K562 (cell line): ENCODE measurements around the gene FAM25C. TPM values are rescaled to one million over a fixed set of nuclear protein-coding genes. Genes with fewer than 3 reads are reported as not detected.
"Not testable (repeated sequence)": the region's sequence is repeated elsewhere in the genome, so short reads cannot be mapped to it uniquely, and the experiment has no call there.

ENCODE experiments used
- ATAC-seq: fragments of 200-7000 bp; cut with Tn5 transposase; 3 replicates; pipeline ENCODE4 v1.9.1; 2020; ENCODE audit warnings: moderate library complexity
- BruUV-seq: library from RNA; stranded (reverse); fragments of 400-500 nt; replicated peaks from 2 replicates; lab custom pipeline; 2021; lab: Mats Ljungman, UMichigan
- CTCF ChIA-PET: fragments of 300-600 bp; formaldehyde crosslinking; extraction: SDS; loops from one replicate; lab custom pipeline; 2021; ENCODE audit warnings: low intra/inter-chr PET ratio; lab: Yijun Ruan, JAX
- POLR2A ChIA-PET: fragments of 300-600, 350-650 bp; sonication (Branson Sonifier 250); formaldehyde crosslinking; extraction: SDS; loops from one replicate; lab custom pipeline; 2021; ENCODE audit warnings: antibody characterized with exemption, inconsistent platforms; lab: Yijun Ruan, JAX
- DNase-seq, 4 experiments: peaks; one replicate each; pipeline versions ENCODE4 v3.0.0 to v3.0.0-alpha.2; 2011 to 2018; ENCODE audit warnings: low spot score in 3 of 4, mixed read lengths in 3 of 4; ENCODE audit errors: extremely low read depth in 1 of 4
- FAIRE-seq: peaks from 2 replicates; lab custom pipeline; 2011; peaks lifted over from hg19 to GRCh38; lab: Jason Lieb, UNC
- H2AFZ ChIP-seq: 2 replicates; pipeline ENCODE4 v1.6.0; 2011; ENCODE audit warnings: low read depth, low read length, control low read depth, inconsistent platforms
- H3K27ac ChIP-seq: fragments of 200-600 bp; 3 replicates; pipeline ENCODE4 v1.8.0; 2011; ENCODE audit warnings: low read depth, mild to moderate bottlenecking, control low read depth, inconsistent platforms, low read length, moderate library complexity, mixed read lengths; ENCODE audit errors: extremely low read depth
- H3K27me3 ChIP-seq, 2 experiments: fragments of 300-600 bp in 1 of 2; 2 replicates in 1 of 2; 3 replicates in 1 of 2; pipeline versions ENCODE4 v1.6.0 to v1.8.0; 2011; ENCODE audit warnings: inconsistent platforms in 2 of 2, low read length in 2 of 2, mild to moderate bottlenecking in 1 of 2, mixed read lengths in 1 of 2, moderate library complexity in 1 of 2; ENCODE audit not compliant: control insufficient read depth in 2 of 2, insufficient read depth in 2 of 2
- H3K36me3 ChIP-seq: fragments of 300-600 bp; 3 replicates; pipeline ENCODE4 v1.8.0; 2011; ENCODE audit warnings: mild to moderate bottlenecking, low read length, inconsistent platforms; ENCODE audit not compliant: control insufficient read depth, insufficient read depth
- H3K4me1 ChIP-seq, 2 experiments: fragments of 200-600 bp in 1 of 2; replicated peaks in 1 of 2; 2 replicates in 1 of 2; 3 replicates in 1 of 2; pipeline versions ENCODE4 v1.5.1 to v1.8.0; 2011; ENCODE audit warnings: inconsistent platforms in 2 of 2, low read length in 2 of 2, mild to moderate bottlenecking in 1 of 2, mixed read lengths in 1 of 2, moderate library complexity in 1 of 2; ENCODE audit not compliant: control insufficient read depth in 2 of 2, insufficient read depth in 2 of 2
- H3K4me2 ChIP-seq: 2 replicates; pipeline ENCODE4 v1.6.1; 2011; ENCODE audit warnings: low read length, control low read depth, inconsistent platforms, mixed read lengths; ENCODE audit not compliant: insufficient read depth
- H3K4me3 ChIP-seq: fragments of 200-600 bp; sonication (generic), shearing (Covaris generic); 2 replicates; pipeline ENCODE4 v1.5.1; 2016; ENCODE audit warnings: control low read depth, inconsistent platforms
- H3K79me2 ChIP-seq: fragments of 200-600 bp; 3 replicates; pipeline ENCODE4 v1.8.0; 2011; ENCODE audit warnings: low read length, inconsistent platforms; ENCODE audit not compliant: control insufficient read depth, insufficient read depth
- H3K9ac ChIP-seq, 2 experiments: 2 replicates each; pipeline versions ENCODE4 v1.6.0 to v1.6.1; 2011; ENCODE audit warnings: low read depth in 2 of 2, low read length in 2 of 2, control low read depth in 1 of 2, inconsistent platforms in 1 of 2, mild to moderate bottlenecking in 1 of 2, mixed read lengths in 1 of 2; ENCODE audit not compliant: insufficient read depth in 1 of 2
- H3K9me1 ChIP-seq: one replicate; pipeline ENCODE4 v1.6.0; 2011; ENCODE audit warnings: inconsistent platforms, mild to moderate bottlenecking, low read length, moderate library complexity; ENCODE audit not compliant: control insufficient read depth, insufficient read depth
- H3K9me3 ChIP-seq: replicated peaks from 2 replicates; pipeline ENCODE4 v1.5.1; 2011; ENCODE audit warnings: low read depth, low read length, inconsistent platforms; ENCODE audit not compliant: control insufficient read depth, insufficient read depth
- H4K20me1 ChIP-seq: replicated peaks from 2 replicates; pipeline ENCODE4 v1.6.1; 2011; ENCODE audit warnings: low read length, inconsistent platforms, mixed read lengths; ENCODE audit not compliant: control insufficient read depth, insufficient read depth
- WGBS: fragments of 100-300 bp; shearing (Covaris generic); methylation state at CpG from one replicate; pipeline ENCODE4 v1.1.6; 2016; ENCODE audit warnings: low coverage, mixed read lengths; ENCODE audit not compliant: insufficient coverage; ENCODE audit errors: missing lambda C conversion rate; 5-methylcytosine and 5-hydroxymethylcytosine counted together
- in situ Hi-C: fragments of 300-500 bp; cut with MboI; formaldehyde crosslinking; loops from 4 replicates; pipeline ENCODE4 v1.15.0; 2018; ENCODE audit warnings: inconsistent platforms, mixed read lengths
- intact Hi-C: fragments of 100-400 bp; cut with micrococcal nuclease; formaldehyde crosslinking; loops from 2 replicates; pipeline ENCODE4 v1.14.2; 2022
- polyA plus RNA-seq, 8 experiments: library from polyadenylated mRNA; depleted of rRNA in 4 of 8; stranded (reverse) in 5 of 8; unstranded in 3 of 8; fragments of >200 nt; fragmentation: Nextera tagmentation in 2 of 8; fragmentation: Illumina TruSeq in 1 of 8; extraction: Ambion mirVana in 2 of 8; extraction: Trizol in 1 of 8; gene quantifications; 2 replicates each; pipeline versions ENCODE4 v1.2.1 to v1.2.3, GENCODE V29; 2011 to 2014; ENCODE audit warnings: inconsistent platforms in 1 of 8, missing spikeins in 1 of 8
- total RNA-seq, 7 experiments: library from RNA; depleted of rRNA in 6 of 7; stranded (reverse); fragments of >200 nt in 6 of 7; fragmentation: Illumina TruSeq in 2 of 7; extraction: Trizol in 2 of 7; gene quantifications; 2 replicates each; pipeline versions ENCODE4 v1.2.1 to v1.2.3, GENCODE V29; 2011 to 2021; ENCODE audit warnings: low replicate concordance in 1 of 7

Gene FAM25C
- total and polyA plus RNA-seq, 9 of the 15 experiments (the other 6 are each of a cell fraction or from before 2014, with no cell fraction given) = not detected

DNA sequence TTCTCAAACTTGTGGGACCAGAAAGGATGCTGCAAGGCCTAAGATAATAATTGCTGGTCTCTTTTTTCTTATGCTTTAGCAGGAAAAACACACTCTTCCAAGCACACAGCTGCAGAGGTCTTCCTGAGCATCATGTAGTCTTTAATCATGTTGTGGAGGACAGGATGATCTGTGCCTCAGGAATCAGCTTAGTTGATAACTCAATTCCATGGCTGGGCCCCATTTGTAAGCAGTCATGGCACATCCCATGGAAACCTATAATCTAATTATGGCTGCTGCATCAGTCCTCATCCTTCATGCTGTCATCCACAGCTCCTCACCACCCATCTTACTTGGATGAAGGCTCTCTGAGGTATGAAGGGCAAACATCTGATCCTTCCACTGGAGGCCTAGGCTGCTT is 26.5 kb downstream of the FAM25C start:
- H3K27me3 ChIP-seq, H3K4me3 ChIP-seq, in situ Hi-C loops, H3K36me3 ChIP-seq, intact Hi-C loops, DNase-seq, H3K9me1 ChIP-seq, H3K27ac ChIP-seq, H3K9me3 ChIP-seq, ATAC-seq, POLR2A ChIA-PET, FAIRE-seq, H3K79me2 ChIP-seq, H3K4me1 ChIP-seq, CTCF ChIA-PET, BruUV-seq, H3K9ac ChIP-seq, H4K20me1 ChIP-seq, H2AFZ ChIP-seq, H3K4me2 ChIP-seq: not testable (repeated sequence)

DNA sequence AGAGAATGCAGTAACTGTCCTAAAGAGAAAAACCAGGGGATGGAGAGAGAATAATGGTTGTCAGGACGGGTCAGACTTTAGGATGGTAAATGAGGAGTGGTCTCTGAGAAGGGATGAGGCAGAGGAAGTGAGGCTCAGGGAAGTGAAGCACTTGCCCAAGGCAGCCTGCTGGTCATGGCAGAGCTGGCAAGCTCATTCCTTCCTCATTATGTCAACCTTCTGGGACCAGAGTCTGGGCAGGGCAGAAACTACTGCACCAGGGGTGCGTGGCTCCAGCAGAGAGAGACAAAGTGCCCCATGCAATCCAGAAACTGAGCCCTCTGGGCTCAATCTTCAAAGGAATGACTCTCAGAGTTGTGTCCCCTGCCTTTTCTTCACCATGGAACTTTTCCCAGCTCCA is 27.5 kb downstream of the FAM25C start:
- H3K4me3 ChIP-seq, H2AFZ ChIP-seq, H3K36me3 ChIP-seq, FAIRE-seq, H3K4me1 ChIP-seq, BruUV-seq, intact Hi-C loops, H3K27ac ChIP-seq, H3K9me1 ChIP-seq, DNase-seq, H4K20me1 ChIP-seq, H3K79me2 ChIP-seq, in situ Hi-C loops, H3K9ac ChIP-seq, H3K4me2 ChIP-seq, H3K27me3 ChIP-seq, ATAC-seq, H3K9me3 ChIP-seq, POLR2A ChIA-PET, CTCF ChIA-PET: not testable (repeated sequence)
- WGBS = no CpG with 5 or more reads among the region's 2 CpGs

DNA sequence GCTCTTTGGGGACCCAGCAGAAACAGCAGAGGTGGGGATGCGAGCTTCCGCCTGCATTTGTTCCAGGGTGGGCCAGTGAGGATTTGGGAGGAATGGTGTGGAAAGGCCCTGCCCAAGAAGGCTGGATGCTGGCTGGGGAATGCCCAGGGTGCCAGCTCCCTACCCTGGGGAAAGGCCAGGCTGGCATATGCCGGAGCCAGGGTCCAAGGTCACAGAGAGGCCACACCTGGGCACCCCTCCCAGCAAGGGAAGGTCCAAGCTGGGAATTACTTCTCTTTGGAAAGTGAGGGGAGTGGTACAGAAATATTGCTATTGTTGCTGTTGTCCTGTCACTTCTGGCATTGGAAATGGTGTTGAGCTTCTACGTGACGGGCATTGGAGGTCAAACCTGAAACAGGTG is 28.0 kb downstream of the FAM25C start:
- H3K9me3 ChIP-seq, H3K9me1 ChIP-seq, ATAC-seq, H3K4me1 ChIP-seq, FAIRE-seq, H3K9ac ChIP-seq, DNase-seq, H3K36me3 ChIP-seq, in situ Hi-C loops, BruUV-seq, POLR2A ChIA-PET, H4K20me1 ChIP-seq, H3K27me3 ChIP-seq, H3K4me3 ChIP-seq, H3K4me2 ChIP-seq, H3K27ac ChIP-seq, H3K79me2 ChIP-seq, CTCF ChIA-PET, H2AFZ ChIP-seq, intact Hi-C loops: not testable (repeated sequence)
- no CpG with 5 or more reads among the region's 5 CpGs for WGBS

DNA sequence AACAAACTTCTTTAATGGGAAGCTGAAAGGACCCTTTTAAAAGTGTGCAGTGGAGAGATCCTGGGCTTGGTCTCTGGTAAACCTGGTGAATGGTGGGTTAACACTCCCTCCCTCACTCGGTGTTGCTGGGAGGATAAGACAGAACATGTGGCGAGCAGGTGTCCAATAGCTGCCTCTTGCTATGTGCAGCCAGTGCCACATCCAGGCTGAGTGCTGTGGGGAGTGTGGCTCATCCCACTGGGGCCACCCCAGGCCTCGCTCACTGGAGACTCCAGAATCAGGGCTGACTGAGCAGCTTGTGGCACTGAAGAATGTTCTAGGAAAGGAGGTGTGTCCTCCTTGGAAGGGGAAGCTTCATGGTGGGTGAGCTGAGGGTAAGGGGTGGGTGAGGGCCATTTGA is 29.5 kb downstream of the FAM25C start:
- not testable (repeated sequence) for H3K79me2 ChIP-seq, ATAC-seq

More for the DNA sequence above, 29.5 kb downstream of the FAM25C start:
- in situ Hi-C loops, H3K9ac ChIP-seq, intact Hi-C loops, BruUV-seq, CTCF ChIA-PET, H3K9me1 ChIP-seq, H3K4me1 ChIP-seq, POLR2A ChIA-PET, H3K4me2 ChIP-seq, H3K4me3 ChIP-seq, H3K27me3 ChIP-seq, H2AFZ ChIP-seq, DNase-seq, H3K27ac ChIP-seq, H4K20me1 ChIP-seq, H3K36me3 ChIP-seq, H3K9me3 ChIP-seq, FAIRE-seq: not testable (repeated sequence)
- 0% methylated on average over 2 of the region's 3 CpGs for WGBS
